ENCODE data around the gene SLC41A1. TPM values are rescaled to one million over a fixed set of nuclear protein-coding genes. Genes with fewer than 3 reads are reported as not detected.

Gene SLC41A1
- total and polyA plus RNA-seq, 9 of the 15 experiments (the other 6 are each of a cell fraction or from before 2014, with no cell fraction given): 4.1 to 29.3 (median 11.4) TPM

DNA sequence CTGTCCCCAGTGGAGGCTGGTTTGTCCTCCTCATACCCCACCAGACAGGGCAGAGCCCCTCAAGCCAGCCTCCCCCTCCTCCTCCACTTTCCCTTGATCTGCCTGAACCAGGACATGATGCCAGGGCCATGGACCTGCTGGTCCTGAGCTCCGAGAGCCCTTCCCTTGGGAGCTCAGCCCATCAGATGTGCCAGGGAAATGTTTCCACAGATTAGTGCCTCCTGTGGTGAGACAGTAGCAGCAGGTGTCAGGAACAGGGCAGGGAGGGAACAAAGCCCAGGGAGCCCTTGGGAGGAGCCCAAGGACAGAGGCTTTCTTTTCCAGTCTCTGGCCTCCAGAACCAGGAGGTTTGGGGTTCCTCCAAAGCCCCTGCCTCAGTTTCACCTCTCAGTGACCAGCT, 14.6 kb upstream of the SLC41A1 start:
- intact Hi-C loops (cut with micrococcal nuclease) (no loop called here), in situ Hi-C loops (cut with MboI) (no loop called here)
- Histone ChIP-seq H4K20me1 (replicated peaks; ENCODE audit: control insufficient read depth, insufficient read depth, low read length) (no peaks in the 10 kb centered on the region), H3K9me3 (replicated peaks; ENCODE audit: control insufficient read depth, insufficient read depth, low read depth, low read length) (no peaks in the 10 kb centered on the region), H3K4me3 (no peak overlapping the region), H3K36me3 (ENCODE audit: control insufficient read depth, insufficient read depth, low read length) (no peaks in the 10 kb centered on the region), H3K4me1 (replicated peaks in 1 of 2; ENCODE audit: control insufficient read depth in 2 of 2, insufficient read depth in 2 of 2, low read length in 2 of 2) (no peaks in the 10 kb centered on the region; a peak in 1 of 5 replicates), H2AFZ (ENCODE audit: low read depth, low read length) (no peak overlapping the region), H3K27me3 (ENCODE audit: control insufficient read depth in 2 of 2, insufficient read depth in 2 of 2, low read length in 2 of 2) (peaks cover 29 to 36% of the 10 kb centered on the region in 2 experiments), H3K79me2 (ENCODE audit: control insufficient read depth, insufficient read depth, low read length) (no peaks in the 10 kb centered on the region), H3K4me2 (ENCODE audit: insufficient read depth, low read length) (no peak overlapping the region), H3K9ac (ENCODE audit: insufficient read depth in 1 of 2, low read depth in 2 of 2, low read length in 2 of 2) (no peak overlapping the region), H3K27ac (ENCODE audit: extremely low read depth, low read depth, low read length) (no peak overlapping the region), H3K9me1 (ENCODE audit: control insufficient read depth, insufficient read depth, low read length) (no peaks in the 10 kb centered on the region)
- TF ChIP-seq NUFIP1 (IDR thresholded peaks at IDR 0.05; ENCODE audit: partially characterized antibody): no peak
- TF ChIP-seq, protein P1, sequence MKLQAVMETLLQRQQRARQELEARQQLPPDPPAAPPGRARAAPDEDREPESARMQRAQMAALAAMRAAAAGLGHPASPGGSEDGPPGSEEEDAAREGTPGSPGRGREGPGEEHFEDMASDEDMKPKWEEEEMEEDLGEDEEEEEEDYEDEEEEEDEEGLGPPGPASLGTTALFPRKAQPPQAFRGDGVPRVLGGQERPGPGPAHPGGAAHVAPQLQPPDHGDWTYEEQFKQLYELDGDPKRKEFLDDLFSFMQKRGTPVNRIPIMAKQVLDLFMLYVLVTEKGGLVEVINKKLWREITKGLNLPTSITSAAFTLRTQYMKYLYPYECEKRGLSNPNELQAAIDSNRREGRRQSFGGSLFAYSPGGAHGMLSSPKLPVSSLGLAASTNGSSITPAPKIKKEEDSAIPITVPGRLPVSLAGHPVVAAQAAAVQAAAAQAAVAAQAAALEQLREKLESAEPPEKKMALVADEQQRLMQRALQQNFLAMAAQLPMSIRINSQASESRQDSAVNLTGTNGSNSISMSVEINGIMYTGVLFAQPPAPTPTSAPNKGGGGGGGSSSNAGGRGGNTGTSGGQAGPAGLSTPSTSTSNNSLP (IDR thresholded peaks at IDR 0.05; ENCODE audit: borderline replicate concordance, low read depth, low read length): no peak
- no peak for TF ChIP-seq THRAP3 (IDR thresholded peaks at IDR 0.05; ENCODE audit: borderline replicate concordance)
- TF ChIP-seq XRCC5 (IDR thresholded peaks at IDR 0.05; ENCODE audit: low read depth, low read length): no peak
- no peak for TF ChIP-seq CBX1 (IDR thresholded peaks at IDR 0.05; ENCODE audit: low read depth)
- TF ChIP-seq NEUROD1 (IDR thresholded peaks at IDR 0.05; ENCODE audit: borderline replicate concordance, low read depth, low read length, partially characterized antibody): no peak
- TF ChIP-seq, protein P2, sequence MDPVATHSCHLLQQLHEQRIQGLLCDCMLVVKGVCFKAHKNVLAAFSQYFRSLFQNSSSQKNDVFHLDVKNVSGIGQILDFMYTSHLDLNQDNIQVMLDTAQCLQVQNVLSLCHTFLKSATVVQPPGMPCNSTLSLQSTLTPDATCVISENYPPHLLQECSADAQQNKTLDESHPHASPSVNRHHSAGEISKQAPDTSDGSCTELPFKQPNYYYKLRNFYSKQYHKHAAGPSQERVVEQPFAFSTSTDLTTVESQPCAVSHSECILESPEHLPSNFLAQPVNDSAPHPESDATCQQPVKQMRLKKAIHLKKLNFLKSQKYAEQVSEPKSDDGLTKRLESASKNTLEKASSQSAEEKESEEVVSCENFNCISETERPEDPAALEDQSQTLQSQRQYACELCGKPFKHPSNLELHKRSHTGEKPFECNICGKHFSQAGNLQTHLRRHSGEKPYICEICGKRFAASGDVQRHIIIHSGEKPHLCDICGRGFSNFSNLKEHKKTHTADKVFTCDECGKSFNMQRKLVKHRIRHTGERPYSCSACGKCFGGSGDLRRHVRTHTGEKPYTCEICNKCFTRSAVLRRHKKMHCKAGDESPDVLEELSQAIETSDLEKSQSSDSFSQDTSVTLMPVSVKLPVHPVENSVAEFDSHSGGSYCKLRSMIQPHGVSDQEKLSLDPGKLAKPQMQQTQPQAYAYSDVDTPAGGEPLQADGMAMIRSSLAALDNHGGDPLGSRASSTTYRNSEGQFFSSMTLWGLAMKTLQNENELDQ (CRISPR knock-in tag; IDR thresholded peaks at IDR 0.05; ENCODE audit: borderline replicate concordance): no peak
- no peak for TF ChIP-seq PML (IDR thresholded peaks at IDR 0.05; ENCODE audit: low read length)
- no peak for TF ChIP-seq CBFA2T2 (conservative IDR thresholded peaks at IDR 0.05)
- TF ChIP-seq, protein P3, sequence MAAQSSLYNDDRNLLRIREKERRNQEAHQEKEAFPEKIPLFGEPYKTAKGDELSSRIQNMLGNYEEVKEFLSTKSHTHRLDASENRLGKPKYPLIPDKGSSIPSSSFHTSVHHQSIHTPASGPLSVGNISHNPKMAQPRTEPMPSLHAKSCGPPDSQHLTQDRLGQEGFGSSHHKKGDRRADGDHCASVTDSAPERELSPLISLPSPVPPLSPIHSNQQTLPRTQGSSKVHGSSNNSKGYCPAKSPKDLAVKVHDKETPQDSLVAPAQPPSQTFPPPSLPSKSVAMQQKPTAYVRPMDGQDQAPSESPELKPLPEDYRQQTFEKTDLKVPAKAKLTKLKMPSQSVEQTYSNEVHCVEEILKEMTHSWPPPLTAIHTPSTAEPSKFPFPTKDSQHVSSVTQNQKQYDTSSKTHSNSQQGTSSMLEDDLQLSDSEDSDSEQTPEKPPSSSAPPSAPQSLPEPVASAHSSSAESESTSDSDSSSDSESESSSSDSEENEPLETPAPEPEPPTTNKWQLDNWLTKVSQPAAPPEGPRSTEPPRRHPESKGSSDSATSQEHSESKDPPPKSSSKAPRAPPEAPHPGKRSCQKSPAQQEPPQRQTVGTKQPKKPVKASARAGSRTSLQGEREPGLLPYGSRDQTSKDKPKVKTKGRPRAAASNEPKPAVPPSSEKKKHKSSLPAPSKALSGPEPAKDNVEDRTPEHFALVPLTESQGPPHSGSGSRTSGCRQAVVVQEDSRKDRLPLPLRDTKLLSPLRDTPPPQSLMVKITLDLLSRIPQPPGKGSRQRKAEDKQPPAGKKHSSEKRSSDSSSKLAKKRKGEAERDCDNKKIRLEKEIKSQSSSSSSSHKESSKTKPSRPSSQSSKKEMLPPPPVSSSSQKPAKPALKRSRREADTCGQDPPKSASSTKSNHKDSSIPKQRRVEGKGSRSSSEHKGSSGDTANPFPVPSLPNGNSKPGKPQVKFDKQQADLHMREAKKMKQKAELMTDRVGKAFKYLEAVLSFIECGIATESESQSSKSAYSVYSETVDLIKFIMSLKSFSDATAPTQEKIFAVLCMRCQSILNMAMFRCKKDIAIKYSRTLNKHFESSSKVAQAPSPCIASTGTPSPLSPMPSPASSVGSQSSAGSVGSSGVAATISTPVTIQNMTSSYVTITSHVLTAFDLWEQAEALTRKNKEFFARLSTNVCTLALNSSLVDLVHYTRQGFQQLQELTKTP (IDR thresholded peaks at IDR 0.05; ENCODE audit: low read depth in 1 of 2, partially characterized antibody in 2 of 2): no peak
- ATAC-seq (0 out of 3 replicates have a peak, but pooled peaks have one; percentile 34), DNase-seq (ENCODE audit: extremely low read depth in 1 of 4, low spot score in 3 of 4) (no peak), FAIRE-seq (no peak)
- WGBS (ENCODE audit: insufficient coverage, low coverage, missing lambda C conversion rate): 0% methylated on average over 1 of the region's 1 CpG
- CTCF ChIA-PET (ENCODE audit: low intra/inter-chr PET ratio): no interaction called here
- no TSS peak for BruUV-seq (replicated peaks)
- POLR2A ChIA-PET: interaction anchor here (0.8 to 1.7 kb wide), 3 partner anchors 9 to 15 kb away, joined by 3 to 6 read pairs (median 4); no protein-coding TSS in a partner anchor

Measured in K562 (cell line).